K562 (cell line): ENCODE data around the gene MEGF11. TPM values are rescaled to one million over a fixed set of nuclear protein-coding genes. Genes with fewer than 3 reads are reported as not detected.

Experiments used
- ADNP ChIP-seq: fragments of 200-800 bp; sonication (Bioruptor generic); IDR thresholded peaks from 2 replicates; pipeline ENCODE4 v1.6.1; 2016; ENCODE audit warnings: missing genetic modification characterization, missing compliant biosample characterization
- ATF7 ChIP-seq: fragments of 450-650 bp; IDR thresholded peaks from 2 replicates; pipeline ENCODE4 v1.7.1; 2014; ENCODE audit warnings: mild to moderate bottlenecking, moderate library complexity
- ETV5 ChIP-seq: sonication (generic); formaldehyde crosslinking; IDR thresholded peaks from 2 replicates; pipeline ENCODE4 v1.4.0; 2020; ENCODE audit warnings: low read depth, mild to moderate bottlenecking, missing genetic modification reagents
- L3MBTL2 ChIP-seq: fragments of 450-650 bp; IDR thresholded peaks from 2 replicates; pipeline ENCODE4 v1.6.1; 2016; ENCODE audit warnings: mild to moderate bottlenecking, moderate library complexity
- MYBL2 ChIP-seq, 2 experiments: fragments of 450-650 bp in 1 of 2; sonication (generic) in 1 of 2; formaldehyde crosslinking in 1 of 2; IDR thresholded peaks; 2 replicates each; pipeline versions ENCODE4 v1.6.1 to v1.8.1; 2017 to 2022; ENCODE audit warnings: borderline replicate concordance in 1 of 2, inconsistent platforms in 1 of 2, low read depth in 1 of 2, mild to moderate bottlenecking in 1 of 2, missing genetic modification reagents in 1 of 2, moderate library complexity in 1 of 2
- PCBP2 ChIP-seq: fragments of 200-400 bp; formaldehyde crosslinking; IDR thresholded peaks from 2 replicates; pipeline ENCODE4 v1.6.1; 2018; ENCODE audit warnings: low read length, low read depth, mild to moderate bottlenecking, moderate library complexity; ENCODE audit not compliant: poor library complexity, severe bottlenecking
- PRMT5 ChIP-seq: sonication (generic); formaldehyde crosslinking; IDR thresholded peaks from 2 replicates; pipeline ENCODE4 v1.5.0; 2020; ENCODE audit warnings: missing genetic modification reagents
- RBM15 ChIP-seq: fragments of 200-400 bp; formaldehyde crosslinking; IDR thresholded peaks from 2 replicates; pipeline ENCODE4 v1.6.1; 2018; ENCODE audit warnings: mild to moderate bottlenecking, low read length, moderate library complexity; ENCODE audit not compliant: insufficient read depth
- TOE1 ChIP-seq, 2 experiments: fragments of 450-650 bp in 1 of 2; sonication (generic) in 1 of 2; formaldehyde crosslinking in 1 of 2; IDR thresholded peaks; 2 replicates each; pipeline versions ENCODE4 v1.7.1 to v1.8.0; 2016 to 2022; ENCODE audit warnings: borderline replicate concordance in 2 of 2, mild to moderate bottlenecking in 2 of 2, antibody characterized with exemption in 1 of 2, inconsistent platforms in 1 of 2, low read depth in 1 of 2, missing genetic modification reagents in 1 of 2, moderate library complexity in 1 of 2
- U2AF1 ChIP-seq: fragments of 200-400 bp; formaldehyde crosslinking; optimal IDR thresholded peaks from 2 replicates; pipeline ENCODE3; 2017; ENCODE audit warnings: mild to moderate bottlenecking, low read depth, low read length, moderate library complexity
- ZNF146 ChIP-seq: IDR thresholded peaks from one replicate; pipeline ENCODE4 v1.6.1; 2018; ENCODE audit warnings: missing compliant biosample characterization; ENCODE audit not compliant: unreplicated experiment
- ZNF384 ChIP-seq: IDR thresholded peaks from 2 replicates; pipeline ENCODE4 v1.6.1; 2012; ENCODE audit warnings: low read depth, low read length, improper control_type of control experiment
- ZNF584 ChIP-seq: fragments of 200-800 bp; sonication (Bioruptor generic); IDR thresholded peaks from 2 replicates; pipeline ENCODE4 v1.6.1; 2016; ENCODE audit warnings: low read depth, mild to moderate bottlenecking, missing genetic modification characterization, missing compliant biosample characterization
- ZNF766 ChIP-seq: fragments of 200-800 bp; sonication (Bioruptor generic); conservative IDR thresholded peaks from 2 replicates; pipeline ENCODE4 v1.6.1; 2016; ENCODE audit warnings: missing genetic modification characterization, missing compliant biosample characterization
- polyA plus RNA-seq, 8 experiments: library from polyadenylated mRNA; depleted of rRNA in 4 of 8; stranded (reverse) in 5 of 8; unstranded in 3 of 8; fragments of >200 nt; fragmentation: Nextera tagmentation in 2 of 8; fragmentation: Illumina TruSeq in 1 of 8; extraction: Ambion mirVana in 2 of 8; extraction: Trizol in 1 of 8; gene quantifications; 2 replicates each; pipeline versions ENCODE4 v1.2.1 to v1.2.3, GENCODE V29; 2011 to 2014; ENCODE audit warnings: inconsistent platforms in 1 of 8, missing spikeins in 1 of 8
- total RNA-seq, 7 experiments: library from RNA; depleted of rRNA in 6 of 7; stranded (reverse); fragments of >200 nt in 6 of 7; fragmentation: Illumina TruSeq in 2 of 7; extraction: Trizol in 2 of 7; gene quantifications; 2 replicates each; pipeline versions ENCODE4 v1.2.1 to v1.2.3, GENCODE V29; 2011 to 2021; ENCODE audit warnings: low replicate concordance in 1 of 7
- TF ChIP-seq, protein P1 (sequence below): sonication (generic); formaldehyde crosslinking; IDR thresholded peaks from 2 replicates; pipeline ENCODE4 v1.9.0; 2022; ENCODE audit warnings: mild to moderate bottlenecking, missing genetic modification reagents
- TF ChIP-seq, protein P2 (sequence below): sonication (generic); formaldehyde crosslinking; IDR thresholded peaks from 2 replicates; pipeline ENCODE4 v1.8.1; 2023; ENCODE audit warnings: mild to moderate bottlenecking, missing genetic modification reagents
- TF ChIP-seq, protein P3 (sequence below): sonication (generic); formaldehyde crosslinking; IDR thresholded peaks from 2 replicates; pipeline ENCODE4 v1.8.0; 2023; ENCODE audit warnings: mild to moderate bottlenecking, missing genetic modification reagents
- TF ChIP-seq, protein P4 (sequence below): fragments of 450-650 bp; IDR thresholded peaks from 2 replicates; pipeline ENCODE4 v1.6.1; 2016; ENCODE audit warnings: mild to moderate bottlenecking

MEGF11 gene
- total and polyA plus RNA-seq, 9 of the 15 experiments (the other 6 are each of a cell fraction or from before 2014, with no cell fraction given): 0.06 to 0.23 (median 0.20) TPM; not detected in 6

DNA sequence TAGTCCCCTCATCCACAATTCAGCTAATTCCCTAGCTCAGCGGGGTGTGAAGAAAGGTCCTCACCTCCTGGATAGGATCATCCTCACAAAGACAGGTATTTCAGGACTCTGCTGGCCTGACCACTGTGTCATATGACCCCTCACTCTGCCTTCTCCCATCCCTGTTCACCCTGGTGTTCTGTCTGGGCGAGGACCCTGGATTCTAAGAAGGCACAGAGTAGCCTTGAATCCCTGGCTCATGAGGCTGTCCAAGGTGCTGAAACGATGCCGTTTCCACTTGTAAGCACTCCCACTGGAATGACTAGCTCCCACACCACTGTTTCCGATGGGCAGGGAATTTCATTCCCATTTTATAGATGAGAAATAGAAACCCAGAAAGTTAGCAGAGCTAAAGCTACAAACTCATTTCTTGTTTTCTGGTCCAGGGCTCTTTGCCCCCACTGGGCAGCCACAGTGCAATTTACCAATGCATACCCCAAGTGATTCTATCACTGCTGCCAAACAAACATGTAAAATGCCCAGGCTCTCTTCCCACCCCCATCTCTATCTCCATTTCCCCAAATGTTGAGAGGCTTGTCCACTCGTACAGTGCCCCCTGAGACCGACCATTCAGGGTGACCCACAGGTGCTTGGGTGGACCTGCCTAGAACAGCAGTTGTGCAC is 301.0 kb downstream of the MEGF11 start (continued):
- TF ChIP-seq MYBL2 (IDR thresholded peaks at IDR 0.05; ENCODE audit: low read depth): no peak
- TF ChIP-seq MYBL2 (CRISPR knock-in tag; IDR thresholded peaks at IDR 0.05; ENCODE audit: borderline replicate concordance): no peak
- no peak for TF ChIP-seq TOE1 (IDR thresholded peaks at IDR 0.05; ENCODE audit: borderline replicate concordance)
- 0 out of 2 replicates have a peak, but pooled peaks have one; percentile 23 for TF ChIP-seq TOE1 (CRISPR knock-in tag; IDR thresholded peaks at IDR 0.05; ENCODE audit: borderline replicate concordance, low read depth)
- no peak for TF ChIP-seq ZNF584
- peak; percentile 79 for TF ChIP-seq ZNF766 (CRISPR knock-in tag)
- TF ChIP-seq ZNF146 (CRISPR knock-in tag): no peak
- no peak for TF ChIP-seq L3MBTL2
- no peak for TF ChIP-seq RBM15
- 0 out of 2 replicates have a peak, but pooled peaks have one; percentile 10 for TF ChIP-seq PRMT5
- TF ChIP-seq, protein P1, sequence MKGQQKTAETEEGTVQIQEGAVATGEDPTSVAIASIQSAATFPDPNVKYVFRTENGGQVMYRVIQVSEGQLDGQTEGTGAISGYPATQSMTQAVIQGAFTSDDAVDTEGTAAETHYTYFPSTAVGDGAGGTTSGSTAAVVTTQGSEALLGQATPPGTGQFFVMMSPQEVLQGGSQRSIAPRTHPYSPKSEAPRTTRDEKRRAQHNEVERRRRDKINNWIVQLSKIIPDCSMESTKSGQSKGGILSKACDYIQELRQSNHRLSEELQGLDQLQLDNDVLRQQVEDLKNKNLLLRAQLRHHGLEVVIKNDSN (CRISPR knock-in tag): no peak
- TF ChIP-seq, protein P2, sequence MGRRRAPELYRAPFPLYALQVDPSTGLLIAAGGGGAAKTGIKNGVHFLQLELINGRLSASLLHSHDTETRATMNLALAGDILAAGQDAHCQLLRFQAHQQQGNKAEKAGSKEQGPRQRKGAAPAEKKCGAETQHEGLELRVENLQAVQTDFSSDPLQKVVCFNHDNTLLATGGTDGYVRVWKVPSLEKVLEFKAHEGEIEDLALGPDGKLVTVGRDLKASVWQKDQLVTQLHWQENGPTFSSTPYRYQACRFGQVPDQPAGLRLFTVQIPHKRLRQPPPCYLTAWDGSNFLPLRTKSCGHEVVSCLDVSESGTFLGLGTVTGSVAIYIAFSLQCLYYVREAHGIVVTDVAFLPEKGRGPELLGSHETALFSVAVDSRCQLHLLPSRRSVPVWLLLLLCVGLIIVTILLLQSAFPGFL: no peak
- TF ChIP-seq PCBP2: no peak
- TF ChIP-seq ZNF384: no peak
- TF ChIP-seq ADNP (tag): no peak
- TF ChIP-seq U2AF1: no peak
- TF ChIP-seq, protein P3, sequence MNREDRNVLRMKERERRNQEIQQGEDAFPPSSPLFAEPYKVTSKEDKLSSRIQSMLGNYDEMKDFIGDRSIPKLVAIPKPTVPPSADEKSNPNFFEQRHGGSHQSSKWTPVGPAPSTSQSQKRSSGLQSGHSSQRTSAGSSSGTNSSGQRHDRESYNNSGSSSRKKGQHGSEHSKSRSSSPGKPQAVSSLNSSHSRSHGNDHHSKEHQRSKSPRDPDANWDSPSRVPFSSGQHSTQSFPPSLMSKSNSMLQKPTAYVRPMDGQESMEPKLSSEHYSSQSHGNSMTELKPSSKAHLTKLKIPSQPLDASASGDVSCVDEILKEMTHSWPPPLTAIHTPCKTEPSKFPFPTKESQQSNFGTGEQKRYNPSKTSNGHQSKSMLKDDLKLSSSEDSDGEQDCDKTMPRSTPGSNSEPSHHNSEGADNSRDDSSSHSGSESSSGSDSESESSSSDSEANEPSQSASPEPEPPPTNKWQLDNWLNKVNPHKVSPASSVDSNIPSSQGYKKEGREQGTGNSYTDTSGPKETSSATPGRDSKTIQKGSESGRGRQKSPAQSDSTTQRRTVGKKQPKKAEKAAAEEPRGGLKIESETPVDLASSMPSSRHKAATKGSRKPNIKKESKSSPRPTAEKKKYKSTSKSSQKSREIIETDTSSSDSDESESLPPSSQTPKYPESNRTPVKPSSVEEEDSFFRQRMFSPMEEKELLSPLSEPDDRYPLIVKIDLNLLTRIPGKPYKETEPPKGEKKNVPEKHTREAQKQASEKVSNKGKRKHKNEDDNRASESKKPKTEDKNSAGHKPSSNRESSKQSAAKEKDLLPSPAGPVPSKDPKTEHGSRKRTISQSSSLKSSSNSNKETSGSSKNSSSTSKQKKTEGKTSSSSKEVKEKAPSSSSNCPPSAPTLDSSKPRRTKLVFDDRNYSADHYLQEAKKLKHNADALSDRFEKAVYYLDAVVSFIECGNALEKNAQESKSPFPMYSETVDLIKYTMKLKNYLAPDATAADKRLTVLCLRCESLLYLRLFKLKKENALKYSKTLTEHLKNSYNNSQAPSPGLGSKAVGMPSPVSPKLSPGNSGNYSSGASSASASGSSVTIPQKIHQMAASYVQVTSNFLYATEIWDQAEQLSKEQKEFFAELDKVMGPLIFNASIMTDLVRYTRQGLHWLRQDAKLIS (CRISPR knock-in tag): no peak
- TF ChIP-seq, protein P4, sequence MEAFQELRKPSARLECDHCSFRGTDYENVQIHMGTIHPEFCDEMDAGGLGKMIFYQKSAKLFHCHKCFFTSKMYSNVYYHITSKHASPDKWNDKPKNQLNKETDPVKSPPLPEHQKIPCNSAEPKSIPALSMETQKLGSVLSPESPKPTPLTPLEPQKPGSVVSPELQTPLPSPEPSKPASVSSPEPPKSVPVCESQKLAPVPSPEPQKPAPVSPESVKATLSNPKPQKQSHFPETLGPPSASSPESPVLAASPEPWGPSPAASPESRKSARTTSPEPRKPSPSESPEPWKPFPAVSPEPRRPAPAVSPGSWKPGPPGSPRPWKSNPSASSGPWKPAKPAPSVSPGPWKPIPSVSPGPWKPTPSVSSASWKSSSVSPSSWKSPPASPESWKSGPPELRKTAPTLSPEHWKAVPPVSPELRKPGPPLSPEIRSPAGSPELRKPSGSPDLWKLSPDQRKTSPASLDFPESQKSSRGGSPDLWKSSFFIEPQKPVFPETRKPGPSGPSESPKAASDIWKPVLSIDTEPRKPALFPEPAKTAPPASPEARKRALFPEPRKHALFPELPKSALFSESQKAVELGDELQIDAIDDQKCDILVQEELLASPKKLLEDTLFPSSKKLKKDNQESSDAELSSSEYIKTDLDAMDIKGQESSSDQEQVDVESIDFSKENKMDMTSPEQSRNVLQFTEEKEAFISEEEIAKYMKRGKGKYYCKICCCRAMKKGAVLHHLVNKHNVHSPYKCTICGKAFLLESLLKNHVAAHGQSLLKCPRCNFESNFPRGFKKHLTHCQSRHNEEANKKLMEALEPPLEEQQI: peak; percentile 60; the same call in 1 of the 2 replicates
- no peak for TF ChIP-seq ETV5 (CRISPR knock-in tag)
- no peak for TF ChIP-seq ATF7
